IPS-NIHi11 (cell line): Measurements from ENCODE around the gene MYORG.
"Not testable (repeated sequence)": the region's sequence is repeated elsewhere in the genome, so short reads cannot be mapped to it uniquely, and the experiment has no call there.

Experiments used
- DNase-seq: peaks from one replicate; pipeline ENCODE4 v3.0.0; 2012; ENCODE audit warnings: mixed read lengths, low spot score

MYORG gene

GRCh38 chr9:34368796-34369195, 7.9 kb downstream of the MYORG start:
- DNase-seq = not testable (repeated sequence)

- not testable (repeated sequence) for DNase-seq
Measured at GRCh38 chr9:34367751-34368410, 8.8 kb downstream of the MYORG start.

- no peak for DNase-seq
Measured at GRCh38 chr9:34366365-34366764, 10.3 kb downstream of the MYORG start.

GRCh38 chr9:34365282-34365681, 11.4 kb downstream of the MYORG start:
- DNase-seq = no peak

GRCh38 chr9:34363619-34364351, 12.9 kb downstream of the MYORG start:
- DNase-seq = peak; percentile 66

- no peak for DNase-seq
Measured at GRCh38 chr9:34362614-34363214, 14.0 kb downstream of the MYORG start.

GRCh38 chr9:34352957-34353356, 23.7 kb downstream of the MYORG start:
- not testable (repeated sequence) for DNase-seq

- DNase-seq = not testable (repeated sequence)
Measured at GRCh38 chr9:34352122-34352652, 24.5 kb downstream of the MYORG start.

- DNase-seq = no peak
Measured at GRCh38 chr9:34349324-34349723, 27.4 kb downstream of the MYORG start.

GRCh38 chr9:34347800-34348158, 28.9 kb downstream of the MYORG start:
- no peak for DNase-seq

- DNase-seq = no peak
Measured at GRCh38 chr9:34346873-34347799, 29.6 kb downstream of the MYORG start.

GRCh38 chr9:34343605-34344004, 33.1 kb downstream of the MYORG start:
- no peak for DNase-seq

- no peak for DNase-seq
Measured at GRCh38 chr9:34343090-34343489, 33.6 kb downstream of the MYORG start.

GRCh38 chr9:34341659-34342295, 34.9 kb downstream of the MYORG start:
- no peak for DNase-seq

GRCh38 chr9:34338665-34339385, 37.9 kb downstream of the MYORG start:
- no peak for DNase-seq

- DNase-seq = not testable (repeated sequence)
Measured at GRCh38 chr9:34338079-34338478, 38.6 kb downstream of the MYORG start.

GRCh38 chr9:34337403-34337802, 39.3 kb downstream of the MYORG start:
- DNase-seq = no peak

GRCh38 chr9:34335376-34335775, 41.3 kb downstream of the MYORG start:
- no peak for DNase-seq

GRCh38 chr9:34334916-34335315, 41.8 kb downstream of the MYORG start:
- DNase-seq = no peak

GRCh38 chr9:34334337-34334824, 42.3 kb downstream of the MYORG start:
- no peak for DNase-seq

- no peak for DNase-seq
Measured at GRCh38 chr9:34333836-34334235, 42.9 kb downstream of the MYORG start.
